Measurements from ENCODE around the gene SH3PXD2A. TPM values are rescaled to one million over a fixed set of nuclear protein-coding genes. Genes with fewer than 3 reads are reported as not detected.

Gene SH3PXD2A
- total RNA-seq, 2 experiments from 2014 or later = 10.2 to 10.9 TPM

Other genes starting within 250 kb of the SH3PXD2A start
- gene STN1, start 62.6 kb upstream of the SH3PXD2A start, total RNA-seq = 10 to 100 TPM; 25.4 to 25.5 TPM
- gene SLK, start 111.6 kb upstream of the SH3PXD2A start, total RNA-seq = 10 to 100 TPM; 20.4 to 22.6 TPM
- gene COL17A1, start 230.3 kb upstream of the SH3PXD2A start, total RNA-seq = not detected